Endothelial cell of umbilical vein (primary cell): ENCODE results near the gene OR10K1.

Experiments used
- CTCF ChIP-seq, 2 donors: IDR thresholded peaks; 1 replicate in 1 of 2; 2 replicates in 1 of 2; pipeline ENCODE4 v1.5.1; 2011; ENCODE audit warnings: low read length in 2 of 2, mild to moderate bottlenecking in 2 of 2, moderate library complexity in 2 of 2, control low read depth in 1 of 2, inconsistent platforms in 1 of 2, low read depth in 1 of 2; ENCODE audit not compliant: insufficient read depth in 1 of 2; ENCODE audit errors: extremely low read depth in 1 of 2
- EZH2 ChIP-seq: IDR thresholded peaks from 2 replicates; pipeline ENCODE4 v1.6.1; 2012; ENCODE audit warnings: borderline replicate concordance, low read depth, mild to moderate bottlenecking, moderate library complexity, low read length, inconsistent platforms; ENCODE audit not compliant: severe bottlenecking
- FOS ChIP-seq: IDR thresholded peaks from 2 replicates; pipeline ENCODE4 v1.6.1; 2011; ENCODE audit warnings: mild to moderate bottlenecking, low read length, moderate library complexity, borderline replicate concordance; ENCODE audit not compliant: insufficient read depth
- GATA2 ChIP-seq: IDR thresholded peaks from 2 replicates; pipeline ENCODE4 v1.7.0; 2011; ENCODE audit warnings: low read depth, mild to moderate bottlenecking, moderate library complexity, mixed read lengths, low read length; ENCODE audit not compliant: insufficient read length, insufficient read depth
- JUN ChIP-seq: IDR thresholded peaks from 2 replicates; pipeline ENCODE4 v1.6.1; 2011; ENCODE audit warnings: borderline replicate concordance, low read depth; ENCODE audit not compliant: insufficient read length, insufficient read depth
- MAX ChIP-seq: IDR thresholded peaks from 2 replicates; pipeline ENCODE4 v1.6.1; 2011; ENCODE audit not compliant: insufficient read depth, insufficient read length
- MYC ChIP-seq: IDR thresholded peaks from one replicate; pipeline ENCODE4 v1.6.1; 2011; ENCODE audit warnings: mild to moderate bottlenecking, low read depth, low read length
- POLR2A ChIP-seq: IDR thresholded peaks from 2 replicates; pipeline ENCODE4 v1.6.1; 2012; ENCODE audit warnings: low read depth, mild to moderate bottlenecking, control low read depth, low read length
- POLR2AphosphoS5 ChIP-seq: IDR thresholded peaks from 2 replicates; pipeline ENCODE4 v1.6.1; 2012; ENCODE audit warnings: low read depth, mild to moderate bottlenecking, control low read depth, low read length, moderate library complexity; ENCODE audit not compliant: insufficient read depth

- TF ChIP-seq CTCF (IDR thresholded peaks at IDR 0.05; ENCODE audit: extremely low read depth in 1 of 2, insufficient read depth in 1 of 2, low read depth in 1 of 2, low read length in 2 of 2): no peak
- no peak for TF ChIP-seq MYC
- TF ChIP-seq POLR2A: no peak
- no peak for TF ChIP-seq EZH2
- TF ChIP-seq POLR2AphosphoS5: no peak
- TF ChIP-seq MAX: no peak
- TF ChIP-seq JUN: no peak
- no peak for TF ChIP-seq GATA2
- no peak for TF ChIP-seq FOS
These were observed 16.3 kb upstream of the OR10K1 start for GRCh38 chr1:158445376-158445775.
